ENCODE results near the gene IGF2. TPM values are rescaled to one million over a fixed set of nuclear protein-coding genes. Genes with fewer than 3 reads are reported as not detected.

The IGF2 gene
- polyA plus RNA-seq, 1 donor from 2014 or later: not detected

DNA sequence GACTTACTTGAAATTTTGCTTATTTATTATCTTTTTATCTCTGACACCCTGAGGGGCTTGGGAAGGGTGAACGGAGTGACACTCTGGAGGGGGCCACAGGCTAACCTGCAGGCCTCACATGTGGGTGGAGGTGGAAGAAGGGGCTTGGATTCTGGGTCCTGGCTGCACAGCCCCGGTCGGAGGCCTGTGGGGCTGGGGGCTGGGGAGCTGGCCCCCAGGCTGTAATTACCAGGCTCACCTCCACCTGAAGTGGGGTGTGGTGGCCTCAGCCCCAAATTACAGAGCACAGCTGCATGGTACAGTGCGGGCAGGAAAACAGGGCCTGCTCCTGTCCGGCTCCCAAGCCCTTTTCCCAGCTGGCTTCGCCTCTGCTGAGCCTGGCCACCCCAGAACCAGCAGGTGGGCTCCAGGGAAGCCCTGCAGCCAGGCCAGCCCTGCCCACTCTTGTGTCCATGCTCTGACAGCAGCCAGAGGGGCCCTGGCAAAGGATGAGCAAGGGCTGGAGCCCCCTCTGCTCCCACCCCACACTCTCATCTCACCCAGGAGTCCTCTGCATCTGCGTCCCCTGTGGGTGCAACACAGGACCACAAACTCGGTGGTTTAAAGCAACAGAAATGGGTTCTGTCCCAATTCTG lies 48.0 kb downstream of the IGF2 start:
- Histone ChIP-seq H4K20me1 (ENCODE audit: insufficient read depth) (no peaks in the 10 kb centered on the region), H3K9me3 (ENCODE audit: low read length) (no peaks in the 10 kb centered on the region), H3K79me2 (replicated peaks; ENCODE audit: insufficient read depth, low read length) (no peaks in the 10 kb centered on the region), H3K4me3 (ENCODE audit: low read length) (no peak overlapping the region), H3K36me3 (ENCODE audit: insufficient read depth, low read length) (no peaks in the 10 kb centered on the region), H2AFZ (ENCODE audit: low read depth, low read length) (no peak overlapping the region), H3K9ac (ENCODE audit: low read length) (no peak overlapping the region), H3K27me3 (ENCODE audit: insufficient read depth, low read depth, low read length) (no peaks in the 10 kb centered on the region), H3K9me2 (ENCODE audit: insufficient read depth, low read length) (no peaks in the 10 kb centered on the region), H3K4me2 (ENCODE audit: low read length) (no peak overlapping the region), H3F3A (ENCODE audit: insufficient read depth, low read length, poor library complexity, severe bottlenecking) (no peaks in the 10 kb centered on the region), H3K27ac (ENCODE audit: low read length) (no peak overlapping the region)
- TF ChIP-seq RAD21 (conservative IDR thresholded peaks at IDR 0.05): no peak
- TF ChIP-seq SMC3 (conservative IDR thresholded peaks at IDR 0.05; ENCODE audit: poor library complexity): no peak
- TF ChIP-seq EP300 (conservative IDR thresholded peaks at IDR 0.05; ENCODE audit: poor library complexity, severe bottlenecking): no peak
- TF ChIP-seq REST (IDR thresholded peaks at IDR 0.05; ENCODE audit: borderline replicate concordance): no peak
- no peak for TF ChIP-seq EZH2 (IDR thresholded peaks at IDR 0.05; ENCODE audit: borderline replicate concordance, insufficient read depth, low read length, poor library complexity, severe bottlenecking)

DNA sequence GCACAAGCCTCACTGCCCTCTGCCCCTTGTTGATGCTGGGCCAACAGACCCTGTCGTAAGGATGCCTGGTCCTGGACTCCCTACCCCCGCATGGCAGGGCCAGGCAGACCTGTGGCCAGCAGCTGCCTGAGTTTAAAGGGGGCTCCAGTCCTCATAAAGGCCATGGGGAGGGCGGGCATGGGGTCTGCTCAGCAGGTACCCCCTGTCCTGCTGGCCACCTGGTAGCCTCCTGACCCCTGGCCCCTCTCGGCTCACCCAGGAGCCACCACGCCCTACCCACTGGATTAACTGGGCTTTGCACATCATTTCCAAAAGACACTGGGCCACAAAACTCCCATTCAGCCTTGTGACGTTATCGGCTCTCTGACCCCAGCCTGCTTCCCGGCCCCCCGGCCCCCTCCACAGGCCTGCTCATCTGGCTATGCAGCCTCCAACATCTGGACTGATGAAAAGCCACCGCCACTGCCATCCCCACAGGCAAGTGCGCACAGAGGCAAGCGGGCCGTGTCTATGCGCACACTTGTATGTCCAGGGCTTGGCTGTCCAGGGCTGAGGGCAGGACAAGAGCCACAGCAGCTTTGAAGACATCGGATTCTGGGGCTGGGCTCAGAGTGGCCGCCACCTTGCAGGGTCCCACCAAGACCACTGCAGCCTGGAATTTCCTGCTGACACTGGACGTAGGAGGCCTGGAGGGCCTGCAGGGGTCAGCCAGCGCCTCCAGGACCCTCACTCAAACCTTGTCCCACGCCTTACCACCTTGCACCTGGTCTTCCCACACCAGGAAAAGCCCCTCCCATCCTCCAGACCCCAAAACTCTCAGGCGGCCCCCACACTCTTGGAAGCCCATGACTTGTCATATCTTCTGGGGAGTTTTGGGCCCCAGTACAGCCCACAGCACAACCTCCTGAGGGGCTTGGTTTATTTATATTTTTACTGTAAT lies 48.7 kb downstream of the IGF2 start:
- Histone ChIP-seq H3K9me3 (ENCODE audit: low read length) (no peaks in the 10 kb centered on the region), H3K9me2 (ENCODE audit: insufficient read depth, low read length) (no peaks in the 10 kb centered on the region), H2AFZ (ENCODE audit: low read depth, low read length) (no peak overlapping the region), H4K20me1 (ENCODE audit: insufficient read depth) (no peaks in the 10 kb centered on the region), H3K27me3 (ENCODE audit: insufficient read depth, low read depth, low read length) (no peaks in the 10 kb centered on the region), H3K4me2 (ENCODE audit: low read length) (no peak overlapping the region), H3K27ac (ENCODE audit: low read length) (no peak overlapping the region), H3K36me3 (ENCODE audit: insufficient read depth, low read length) (no peaks in the 10 kb centered on the region), H3K79me2 (replicated peaks; ENCODE audit: insufficient read depth, low read length) (no peaks in the 10 kb centered on the region), H3K4me3 (ENCODE audit: low read length) (no peak overlapping the region), H3K9ac (ENCODE audit: low read length) (no peak overlapping the region), H3F3A (ENCODE audit: insufficient read depth, low read length, poor library complexity, severe bottlenecking) (no peaks in the 10 kb centered on the region)
- TF ChIP-seq MXI1 (conservative IDR thresholded peaks at IDR 0.05; ENCODE audit: poor library complexity, severe bottlenecking): no peak
- TF ChIP-seq REST (IDR thresholded peaks at IDR 0.05; ENCODE audit: borderline replicate concordance): no peak
- TF ChIP-seq TAF1 (IDR thresholded peaks at IDR 0.05; ENCODE audit: low read depth): no peak
- TF ChIP-seq RAD21 (conservative IDR thresholded peaks at IDR 0.05): no peak
- no peak for TF ChIP-seq EP300 (conservative IDR thresholded peaks at IDR 0.05; ENCODE audit: poor library complexity, severe bottlenecking)
- no peak for TF ChIP-seq CTCF (IDR thresholded peaks at IDR 0.05; ENCODE audit: poor library complexity, severe bottlenecking)
- TF ChIP-seq SMC3 (conservative IDR thresholded peaks at IDR 0.05; ENCODE audit: poor library complexity): no peak
- no peak for TF ChIP-seq EZH2 (IDR thresholded peaks at IDR 0.05; ENCODE audit: borderline replicate concordance, insufficient read depth, low read length, poor library complexity, severe bottlenecking)
- no peak for TF ChIP-seq POLR2AphosphoS5 (IDR thresholded peaks at IDR 0.05)
